GM18517 (cell line): ENCODE measurements around the gene EYA3.

Experiments
- ATAC-seq: cut with Tn5 transposase; IDR thresholded peaks from one replicate; pipeline ENCODE4 v1.9.1; 2021; ENCODE audit warnings: mild to moderate bottlenecking, moderate library complexity; ENCODE audit not compliant: unreplicated experiment

The EYA3 gene

GRCh38 chr1:27971674-27972073, 116.7 kb downstream of the EYA3 start:
- ATAC-seq, result no peak

- ATAC-seq, result no peak
Observed at GRCh38 chr1:27970401-27970800, 118.0 kb downstream of the EYA3 start.

- no peak for ATAC-seq
Observed at GRCh38 chr1:27968692-27969091, 119.7 kb downstream of the EYA3 start.

- no peak for ATAC-seq
Observed at GRCh38 chr1:27967884-27968466, 120.4 kb downstream of the EYA3 start.

GRCh38 chr1:27967106-27967883, 121.1 kb downstream of the EYA3 start:
- no peak for ATAC-seq

GRCh38 chr1:27966402-27967105, 121.9 kb downstream of the EYA3 start:
- no peak for ATAC-seq

- ATAC-seq, result no peak
Observed at GRCh38 chr1:27963393-27963792, 125.0 kb downstream of the EYA3 start.

- ATAC-seq, result no peak
Observed at GRCh38 chr1:27961646-27962221, 126.7 kb downstream of the EYA3 start.

GRCh38 chr1:27960762-27961645, 127.4 kb downstream of the EYA3 start:
- no peak for ATAC-seq

GRCh38 chr1:27959792-27960603, 128.4 kb downstream of the EYA3 start, which contains the start of gene XKR8:
TSS of gene XKR8 (plus strand) at chr1:27959973. CDS start at chr1:27960070, 97 bp downstream.
- ATAC-seq, result no peak

- ATAC-seq, result no peak
Observed at GRCh38 chr1:27958513-27958912, 129.9 kb downstream of the EYA3 start.

- no peak for ATAC-seq
Observed at GRCh38 chr1:27957655-27958054, 130.8 kb downstream of the EYA3 start.

GRCh38 chr1:27956761-27957160, 131.6 kb downstream of the EYA3 start:
- no peak for ATAC-seq

GRCh38 chr1:27955076-27955475, 133.3 kb downstream of the EYA3 start:
- ATAC-seq, result no peak

- ATAC-seq, result no peak
Observed at GRCh38 chr1:27954186-27954585, 134.2 kb downstream of the EYA3 start.

GRCh38 chr1:27952147-27952546, 136.3 kb downstream of the EYA3 start:
- ATAC-seq, result no peak

GRCh38 chr1:27951396-27951795, 137.0 kb downstream of the EYA3 start:
- ATAC-seq, result no peak

- ATAC-seq, result no peak
Observed at GRCh38 chr1:27949027-27949426, 139.4 kb downstream of the EYA3 start.

GRCh38 chr1:27945020-27945419, 143.4 kb downstream of the EYA3 start:
- ATAC-seq, result no peak
